GM19467 (cell line): ENCODE results near the gene FUNDC2.
"Not testable (repeated sequence)": the region's sequence is repeated elsewhere in the genome, so short reads cannot be mapped to it uniquely, and the experiment has no call there.

Source experiments
- ATAC-seq: cut with Tn5 transposase; IDR thresholded peaks from one replicate; pipeline ENCODE4 v1.9.1; 2021; ENCODE audit warnings: mild to moderate bottlenecking, moderate library complexity; ENCODE audit not compliant: unreplicated experiment

Gene FUNDC2, protein sequence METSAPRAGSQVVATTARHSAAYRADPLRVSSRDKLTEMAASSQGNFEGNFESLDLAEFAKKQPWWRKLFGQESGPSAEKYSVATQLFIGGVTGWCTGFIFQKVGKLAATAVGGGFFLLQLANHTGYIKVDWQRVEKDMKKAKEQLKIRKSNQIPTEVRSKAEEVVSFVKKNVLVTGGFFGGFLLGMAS

DNA sequence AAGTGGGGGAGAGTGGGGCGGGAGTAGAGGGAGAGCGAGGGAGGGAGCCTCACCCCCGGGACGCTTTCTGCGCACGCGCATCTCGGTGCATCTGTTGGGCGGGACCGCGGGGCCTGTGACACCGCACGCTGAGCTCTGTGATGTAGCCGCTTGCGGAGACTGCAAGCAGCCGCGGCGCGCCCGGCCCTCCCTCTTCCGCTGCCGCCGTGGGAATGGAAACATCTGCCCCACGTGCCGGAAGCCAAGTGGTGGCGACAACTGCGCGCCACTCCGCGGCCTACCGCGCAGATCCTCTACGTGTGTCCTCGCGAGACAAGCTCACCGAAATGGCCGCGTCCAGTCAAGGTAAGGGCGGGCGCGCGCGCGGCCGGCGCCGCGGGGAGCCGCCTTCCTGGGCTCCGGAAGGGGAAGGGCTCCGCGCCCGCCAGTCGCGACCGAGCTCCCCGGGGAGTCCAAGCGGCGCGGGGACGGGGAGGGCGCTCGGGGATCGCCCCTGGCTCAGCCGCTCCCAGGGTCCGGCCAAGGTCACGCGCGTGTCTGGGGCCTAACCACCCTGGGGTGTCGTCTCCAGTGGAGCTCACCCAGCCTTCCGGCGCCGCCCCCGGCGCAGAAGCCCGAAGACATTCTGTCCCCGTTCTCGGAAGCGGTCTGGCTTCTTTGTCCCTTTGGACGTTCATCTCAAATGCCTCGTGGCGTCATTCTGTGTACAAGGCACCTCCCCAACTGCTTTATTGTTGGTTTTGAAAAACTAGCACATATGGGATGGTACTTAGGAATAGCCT lies at the start of gene FUNDC2:
Gene FUNDC2 (plus strand): TSS at position 118 of the 782 bp plus-strand sequence. CDS start 95 bp downstream, at position 213.
- peak; percentile 82 for ATAC-seq

DNA sequence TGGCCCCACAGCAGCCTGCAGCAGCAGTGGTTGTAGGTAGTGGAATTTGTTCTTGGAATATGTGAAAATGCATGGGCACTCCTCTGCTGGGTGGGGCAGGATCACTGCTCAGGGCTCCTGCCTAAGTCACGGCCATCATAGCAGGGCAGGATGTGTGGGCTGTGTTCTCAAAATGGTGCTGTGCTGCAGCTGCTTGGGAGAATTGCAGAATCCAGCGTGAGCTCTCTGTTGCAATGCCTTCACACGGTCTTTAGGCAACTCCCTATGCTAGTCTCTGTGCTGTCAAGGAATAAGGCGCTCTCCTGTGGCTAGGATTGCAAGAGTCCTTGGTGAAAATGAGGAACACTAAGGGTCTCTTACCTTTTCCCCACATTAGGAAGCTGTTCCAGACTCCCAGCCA lies 47.0 kb upstream of the FUNDC2 start:
- ATAC-seq = no peak

DNA sequence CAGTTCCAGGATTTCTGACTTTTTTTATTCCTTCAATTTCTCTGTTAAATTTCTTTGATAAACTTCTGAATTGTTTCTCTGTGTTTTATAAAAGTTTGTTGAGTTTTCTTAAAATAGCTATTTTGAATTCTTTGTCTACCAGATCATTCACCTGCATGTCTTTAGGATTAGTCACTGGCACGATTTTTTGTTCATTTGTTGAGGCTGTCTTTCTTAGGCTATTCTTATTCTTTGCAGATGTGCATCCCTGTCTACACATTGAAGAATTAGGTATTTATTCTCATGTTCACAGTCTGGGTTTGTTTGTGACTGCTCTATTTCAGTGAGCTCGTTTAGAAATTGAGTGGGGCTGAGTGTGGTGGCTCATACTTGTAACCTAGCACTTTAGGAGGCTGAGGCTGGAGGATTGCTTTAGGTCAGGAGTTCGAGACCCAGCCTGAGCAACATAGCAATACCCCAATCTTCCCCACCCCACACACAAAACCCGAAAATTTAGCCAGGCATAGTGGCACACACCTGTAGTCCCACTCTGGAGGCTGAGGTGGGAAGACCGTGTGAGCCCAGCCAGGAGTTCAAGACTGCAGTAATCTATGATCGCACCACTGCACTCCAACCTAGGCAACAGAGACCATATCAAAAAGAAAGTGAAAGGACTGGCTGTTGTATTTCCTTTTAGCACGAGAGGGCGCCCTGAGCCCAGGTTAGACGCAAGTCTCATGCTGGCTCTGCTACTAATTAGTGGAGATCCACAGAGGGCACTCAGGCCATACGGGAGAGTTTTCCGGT lies 46.1 kb upstream of the FUNDC2 start:
- ATAC-seq = peak; percentile 99

DNA sequence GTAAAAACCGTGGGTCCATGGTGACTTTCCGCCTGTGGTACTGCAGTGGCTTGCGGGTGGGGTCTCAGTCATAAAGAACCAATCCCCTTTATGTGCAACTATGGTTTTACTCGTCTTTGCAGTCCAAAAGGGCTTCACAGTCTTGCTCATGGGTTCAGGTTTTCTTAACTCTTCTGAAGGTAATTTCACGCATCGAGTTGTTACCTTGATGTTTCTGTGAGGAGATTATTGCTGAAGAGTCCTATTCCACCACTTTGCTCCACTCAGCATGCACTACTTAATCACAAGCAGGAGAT lies 45.6 kb upstream of the FUNDC2 start:
- ATAC-seq = peak; percentile 22

DNA sequence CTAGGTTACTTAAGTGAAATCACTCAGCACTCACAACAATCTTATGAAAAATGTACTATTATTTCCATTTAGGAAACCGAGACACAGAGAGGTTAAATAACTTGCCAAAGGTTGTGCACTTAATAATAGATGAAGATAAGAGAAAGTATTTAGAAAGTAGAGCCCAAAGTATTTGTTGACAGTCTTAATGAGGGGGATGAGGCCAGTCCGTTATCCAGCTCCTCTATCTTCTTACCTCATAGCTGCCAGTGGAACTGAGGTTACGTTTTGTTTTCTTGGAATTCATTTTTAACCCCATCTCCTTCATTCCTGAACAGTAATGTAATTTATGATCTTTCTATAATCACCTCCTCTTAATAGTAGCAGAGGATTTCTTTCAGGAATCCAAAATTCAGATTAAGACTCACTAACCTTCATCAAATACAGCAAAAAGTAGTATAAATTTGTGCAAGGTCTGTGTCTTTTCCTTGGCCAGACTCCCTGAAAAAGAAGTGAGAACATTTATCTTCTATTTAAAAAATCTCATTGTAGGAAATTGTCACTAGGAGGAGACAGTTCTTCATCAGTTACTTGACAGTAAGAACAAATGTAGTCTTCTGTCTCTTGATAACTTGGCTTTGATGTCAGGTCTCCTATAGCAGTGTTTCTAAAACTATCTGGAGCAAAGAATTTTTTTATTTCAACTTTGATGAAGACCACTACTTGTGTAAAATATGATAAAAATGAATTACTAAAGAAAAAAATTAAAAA lies 39.6 kb upstream of the FUNDC2 start:
- no peak for ATAC-seq

DNA sequence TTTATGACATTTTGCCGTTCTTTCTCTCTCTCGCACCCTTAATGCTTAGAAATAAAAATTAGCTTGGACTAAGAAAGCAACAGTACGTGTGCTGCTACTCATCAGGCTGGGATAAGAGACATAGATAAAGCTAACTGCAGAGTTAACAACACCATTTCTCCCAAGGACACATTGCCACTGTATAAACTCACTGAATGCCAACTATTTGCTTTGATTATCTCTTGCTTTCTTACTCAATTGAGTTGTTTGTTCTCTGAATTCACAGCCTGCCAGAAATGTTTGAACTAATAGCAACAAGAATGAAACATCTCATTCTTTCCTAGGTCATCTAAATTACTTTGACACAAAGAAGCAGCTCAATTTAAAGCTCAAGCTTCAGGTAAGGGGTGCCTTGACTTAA lies 38.7 kb upstream of the FUNDC2 start:
- no peak for ATAC-seq

DNA sequence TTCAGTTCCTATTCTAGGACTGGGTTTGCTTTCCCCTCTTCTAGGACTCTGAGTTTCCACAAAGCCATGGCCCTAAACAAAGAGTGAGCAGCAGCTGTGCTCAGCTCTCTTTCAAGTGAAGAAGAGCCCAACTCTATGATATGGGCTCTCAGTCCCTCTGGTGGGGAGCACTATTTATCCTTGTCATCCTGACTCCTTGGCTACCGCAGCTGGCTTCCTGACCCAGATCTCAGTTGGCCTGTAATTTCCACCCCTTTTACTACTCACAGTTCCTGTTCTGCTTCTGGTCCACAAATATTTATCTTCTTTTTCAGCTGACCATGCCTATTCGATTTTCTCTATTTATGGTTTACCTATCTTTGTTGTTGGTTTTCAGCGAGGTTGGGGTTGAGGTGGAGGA lies 37.9 kb upstream of the FUNDC2 start:
- no peak for ATAC-seq

DNA sequence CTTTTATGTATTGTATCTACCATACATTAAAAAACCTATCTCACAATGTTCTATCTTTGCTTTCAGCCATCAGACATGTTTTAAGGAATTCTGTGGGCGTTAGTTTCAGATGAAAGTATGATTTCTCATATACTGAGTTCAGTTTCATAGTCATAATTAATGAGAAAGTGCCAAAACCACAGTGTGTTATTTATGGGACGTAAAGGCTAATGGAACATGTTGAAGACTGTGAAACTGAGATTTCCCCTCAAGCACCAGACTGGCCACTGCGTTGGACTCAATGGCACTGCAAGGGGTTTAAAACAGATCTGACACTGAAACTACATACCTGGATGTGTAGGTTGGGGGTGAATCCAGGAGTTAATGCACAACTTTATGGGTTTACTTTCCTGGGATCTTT lies 36.1 kb upstream of the FUNDC2 start:
- ATAC-seq = no peak

DNA sequence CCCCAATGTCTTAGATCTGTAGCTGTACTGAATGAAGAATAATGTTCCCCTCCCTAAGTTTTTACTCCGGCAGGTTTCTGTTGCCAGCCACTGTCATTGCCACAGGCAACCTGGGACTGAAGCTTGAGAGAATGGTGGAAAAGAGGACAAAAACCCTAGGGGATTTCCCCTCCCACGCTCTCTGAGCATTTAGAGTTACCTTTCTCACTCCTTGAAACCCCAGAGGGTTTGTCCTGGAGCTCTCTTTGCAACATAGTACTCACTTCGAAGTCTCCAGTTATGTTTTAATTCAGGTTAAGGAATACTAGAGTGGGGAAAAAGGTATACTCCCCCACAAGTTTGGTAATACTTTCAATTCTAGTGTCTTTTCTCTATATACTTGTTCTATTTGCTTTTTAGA lies 35.6 kb upstream of the FUNDC2 start:
- no peak for ATAC-seq

DNA sequence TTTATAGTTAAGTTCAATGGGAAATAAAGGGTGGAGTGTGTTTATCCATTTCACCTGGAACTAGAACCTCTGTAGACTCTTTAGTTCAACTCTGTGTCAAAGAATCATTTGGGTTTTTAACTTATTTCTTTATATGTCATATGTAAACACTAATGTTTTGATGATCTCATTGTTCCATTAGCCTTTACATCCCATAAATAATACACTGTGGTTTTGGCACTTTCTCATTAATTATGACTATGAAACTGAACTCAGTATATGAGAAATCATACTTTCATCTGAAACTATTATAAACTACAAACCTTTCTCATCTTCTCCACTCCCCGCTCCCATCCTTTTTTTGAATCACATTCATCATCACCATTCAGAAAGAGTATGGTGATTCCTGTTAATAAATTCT lies 35.2 kb upstream of the FUNDC2 start:
- ATAC-seq = no peak

DNA sequence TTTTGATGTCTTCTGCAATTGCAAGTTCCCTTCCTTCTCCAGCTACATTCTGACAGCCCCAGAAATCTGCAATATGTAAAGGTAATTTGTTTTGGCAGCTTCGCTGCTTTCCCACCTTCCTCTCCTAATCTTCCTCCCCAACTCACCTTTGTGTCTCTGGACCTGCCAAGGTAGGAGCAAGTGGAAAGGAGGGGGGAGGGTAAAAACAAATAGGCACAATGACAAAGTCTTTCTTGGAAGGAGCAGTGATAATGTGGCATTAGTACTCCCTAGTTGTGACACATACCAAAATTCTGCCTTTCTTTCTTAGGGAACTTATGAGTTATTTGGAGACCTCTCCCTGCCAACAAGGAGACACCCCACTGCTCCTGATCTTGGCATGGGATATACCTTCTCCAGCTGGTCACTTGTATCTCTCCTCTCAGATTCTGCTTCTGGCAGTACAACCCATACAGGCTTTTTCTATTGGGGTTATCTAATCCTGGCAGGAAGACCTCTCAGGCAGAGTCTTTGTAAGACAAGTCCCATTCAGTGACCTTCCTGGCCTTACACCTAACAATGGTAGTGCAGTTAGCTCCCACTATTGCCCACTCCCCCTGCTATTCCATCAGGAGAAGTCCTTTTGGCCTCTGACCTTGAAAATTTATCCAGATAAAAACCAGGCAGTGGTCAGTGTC lies 28.3 kb upstream of the FUNDC2 start:
- ATAC-seq = no peak

DNA sequence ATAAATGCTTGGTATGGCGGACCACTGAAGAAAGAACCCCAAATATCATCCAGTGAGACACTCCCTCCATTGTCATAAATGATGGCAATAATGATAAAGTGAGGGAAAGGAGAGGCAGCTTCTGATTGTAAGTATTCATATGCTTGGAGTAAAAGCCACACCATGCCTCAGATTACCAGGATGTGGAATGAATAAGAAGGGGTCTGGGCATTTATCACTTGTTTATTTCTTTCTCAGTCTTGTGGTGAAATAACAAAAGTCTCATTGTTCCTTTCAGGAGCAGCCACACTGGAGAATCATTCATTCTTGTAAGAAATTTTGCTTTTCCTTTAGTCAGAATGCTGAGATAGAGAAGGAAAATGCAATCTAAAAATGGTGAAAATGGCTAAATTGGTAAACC lies 25.8 kb upstream of the FUNDC2 start:
- ATAC-seq = no peak

DNA sequence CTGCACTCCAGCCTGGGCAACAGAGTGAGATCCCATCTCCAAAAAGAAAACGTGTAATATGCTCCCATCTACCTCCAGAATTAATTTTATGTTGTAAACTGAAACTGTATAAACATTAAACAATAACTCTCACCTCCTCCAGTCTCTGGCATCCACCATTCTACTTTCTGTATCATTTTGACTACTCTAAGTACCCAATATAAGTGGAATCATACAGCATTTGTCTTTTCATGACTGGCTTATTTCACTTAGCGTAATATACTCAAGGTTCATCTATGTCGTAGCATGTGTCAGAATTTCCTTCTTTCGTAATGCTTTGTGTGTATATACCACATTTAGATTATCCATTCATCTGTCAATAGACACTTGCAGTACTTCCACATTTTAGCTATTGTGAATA lies 24.8 kb upstream of the FUNDC2 start:
- no peak for ATAC-seq

DNA sequence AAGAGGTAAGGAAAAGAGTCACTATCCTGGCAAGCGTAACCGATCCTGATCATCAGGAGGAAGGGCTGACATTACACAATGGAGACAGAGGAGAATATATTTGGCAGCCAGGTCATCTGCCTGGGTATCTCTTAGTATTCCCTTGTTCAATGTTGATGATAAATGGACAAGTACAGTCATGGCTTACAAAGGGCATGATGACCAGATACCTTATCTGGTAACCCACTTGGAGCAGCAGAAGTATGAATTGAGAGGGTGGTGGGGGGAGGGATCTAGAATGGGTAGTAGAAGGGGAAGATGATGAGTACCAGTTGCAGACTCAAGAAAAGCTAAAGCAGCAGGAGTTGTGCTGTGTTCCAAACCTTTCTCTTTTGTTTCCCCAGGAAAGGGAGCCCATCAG lies 21.5 kb upstream of the FUNDC2 start:
- ATAC-seq = no peak

DNA sequence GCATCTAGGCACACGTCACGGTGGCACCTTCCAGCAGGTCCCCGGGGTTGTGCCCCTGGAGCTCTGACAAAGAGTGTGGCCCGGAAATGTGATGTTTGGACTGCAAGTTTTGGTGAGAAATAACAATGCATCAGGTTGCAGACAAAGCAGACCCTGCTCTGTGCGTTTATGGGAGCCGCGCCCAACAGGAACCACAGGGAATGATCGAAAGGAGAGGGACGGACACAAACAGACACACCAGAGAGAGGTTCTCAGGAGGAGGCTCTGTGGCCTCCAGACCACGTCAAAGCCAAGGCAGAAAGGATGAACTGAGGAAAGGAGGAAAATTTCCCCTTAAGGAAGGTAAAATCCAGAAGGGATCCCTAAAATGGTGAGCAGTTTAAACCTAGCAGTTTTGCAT lies 20.3 kb upstream of the FUNDC2 start:
- ATAC-seq = not testable (repeated sequence)

DNA sequence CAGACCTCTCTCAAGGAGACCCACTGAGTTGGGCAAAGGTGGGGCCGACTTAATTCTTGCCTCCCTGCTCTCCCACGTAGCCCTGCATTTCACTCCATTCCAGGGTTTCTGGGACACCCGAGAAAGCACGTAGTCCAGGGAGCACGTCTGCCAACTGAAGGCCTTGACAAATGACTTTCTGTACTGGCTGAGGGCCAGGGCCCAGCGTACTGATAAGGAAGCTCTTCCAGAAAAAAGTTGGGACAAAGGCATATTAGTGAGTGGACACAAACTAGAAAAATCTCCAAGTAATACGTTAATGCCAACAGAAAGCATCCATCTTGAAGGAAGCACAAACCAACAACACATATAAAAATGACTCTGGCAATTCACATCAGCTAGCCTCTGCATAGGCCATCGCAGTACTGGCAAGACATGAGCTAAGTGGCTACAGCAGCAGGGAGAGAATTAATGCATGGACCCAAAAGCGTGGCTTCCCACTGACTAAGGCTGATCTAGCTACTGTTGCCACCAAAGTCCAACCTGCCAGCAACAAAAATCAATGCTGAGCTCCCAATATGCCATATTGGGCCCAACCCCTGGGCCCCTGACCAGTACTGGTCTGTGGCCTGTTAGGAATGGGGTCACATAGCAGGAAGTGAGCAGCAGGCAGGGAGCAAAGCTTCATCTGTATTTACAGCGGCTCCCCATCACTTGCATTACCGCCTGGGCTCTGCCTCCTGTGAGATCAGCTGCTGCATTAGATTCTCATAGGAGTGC lies 19.6 kb upstream of the FUNDC2 start:
- ATAC-seq = not testable (repeated sequence)

DNA sequence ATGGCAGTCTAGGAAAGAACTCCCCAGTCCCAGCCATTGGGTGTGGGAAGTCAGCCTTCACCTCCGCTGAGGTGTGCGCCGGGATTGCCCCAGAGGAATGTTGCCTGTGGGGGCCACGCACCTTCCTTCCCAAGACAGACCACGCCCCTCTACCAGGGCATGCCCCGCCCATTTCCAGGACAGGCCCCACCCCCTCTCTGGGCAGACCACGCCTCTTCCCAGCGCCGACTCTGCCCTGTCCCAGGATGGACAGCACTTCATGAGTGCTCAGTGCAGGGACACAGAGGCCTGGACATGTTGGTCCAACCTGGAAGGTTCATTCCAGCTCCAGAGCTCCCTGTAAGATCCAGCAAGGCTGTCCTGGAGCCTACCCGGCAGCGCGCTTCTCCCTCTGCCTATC lies 18.1 kb upstream of the FUNDC2 start:
- not testable (repeated sequence) for ATAC-seq

DNA sequence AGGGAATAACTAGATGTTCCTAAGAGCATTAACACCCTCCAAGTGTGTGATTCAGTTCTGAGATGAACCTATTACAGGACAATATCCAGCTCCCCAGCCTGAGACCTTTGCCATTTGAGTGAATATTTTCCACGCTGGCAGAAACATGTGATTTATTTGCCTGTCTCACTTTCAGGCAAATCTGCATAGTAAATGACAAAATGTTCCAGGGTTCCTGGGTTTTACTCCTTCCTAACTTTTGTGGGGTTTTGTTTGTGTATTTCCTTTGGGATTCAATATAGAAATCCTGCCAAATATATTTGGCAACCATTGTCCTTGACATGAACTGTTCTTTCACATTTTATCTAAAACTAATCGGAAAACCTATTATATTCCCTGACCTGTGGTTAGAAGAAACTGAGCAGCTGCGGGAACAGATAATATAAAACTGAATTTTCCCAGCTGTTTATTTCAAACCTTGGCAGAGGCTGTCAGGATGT lies 16.6 kb upstream of the FUNDC2 start:
- ATAC-seq = no peak

DNA sequence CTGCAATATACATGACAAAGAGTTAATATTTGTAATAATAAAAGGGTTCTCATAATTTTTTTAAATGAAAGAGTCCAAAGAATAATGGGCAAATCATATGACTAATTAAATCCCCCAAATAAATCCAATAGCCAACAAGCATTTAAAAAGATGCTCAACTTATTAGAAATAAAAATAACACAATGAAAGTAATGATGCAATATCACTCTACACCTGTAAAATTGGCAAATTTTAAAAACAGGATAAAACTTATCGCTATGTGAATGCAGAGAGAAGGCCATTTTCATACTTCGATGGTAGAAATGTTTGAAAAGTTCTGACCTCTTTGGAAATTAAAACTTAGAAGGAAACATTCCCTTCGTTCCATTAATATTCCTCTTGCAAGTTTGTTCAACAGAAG lies 6.1 kb upstream of the FUNDC2 start:
- no peak for ATAC-seq

DNA sequence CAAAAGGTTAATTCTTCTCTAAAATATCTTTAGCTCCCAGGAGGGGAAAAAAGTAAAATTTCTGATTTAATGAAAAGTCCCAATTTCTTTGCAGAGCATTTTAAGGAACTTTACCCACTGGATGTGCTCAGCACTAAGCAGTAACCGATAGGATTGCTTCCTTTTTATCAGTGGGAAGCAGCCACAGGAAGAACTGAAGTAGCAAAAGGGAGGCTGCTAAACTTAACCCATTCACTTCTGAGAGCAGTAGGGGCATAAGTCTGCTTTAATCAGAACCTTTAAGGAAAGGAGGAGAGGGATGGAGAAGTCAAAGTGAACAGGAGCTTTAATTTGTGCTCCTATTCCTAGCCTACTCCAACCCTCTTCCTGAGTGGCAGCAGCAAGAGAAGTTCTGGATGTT lies 4.1 kb upstream of the FUNDC2 start, which contains the start of gene F8:
Gene F8 (minus strand): TSS at position 139 of the 400 bp plus-strand sequence. CDS start 171 bp downstream, outside the sequence.
- ATAC-seq = no peak
